ENCODE data around the gene ZNF180.
"Not testable (repeated sequence)": the region's sequence is repeated elsewhere in the genome, so short reads cannot be mapped to it uniquely, and the experiment has no call there.

The ZNF180 gene

DNA sequence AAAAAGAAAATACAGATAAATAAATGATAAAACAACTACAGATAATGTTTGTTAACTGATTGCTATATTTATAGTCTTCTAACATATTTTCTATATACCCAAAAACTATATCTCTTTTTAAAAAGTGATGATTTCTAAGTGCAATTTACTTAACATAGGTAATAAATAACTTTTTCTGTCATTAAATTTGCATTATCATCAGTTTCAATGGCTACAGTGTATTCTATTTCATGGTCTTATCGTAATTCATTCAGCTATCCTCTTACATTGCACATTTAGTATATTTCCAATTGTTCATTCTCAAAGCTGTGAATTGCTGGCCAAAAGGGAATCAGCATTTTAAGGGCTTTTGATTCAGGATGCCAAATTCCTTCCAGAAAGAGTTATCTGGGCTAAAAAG lies 3.6 kb downstream of the ZNF180 start:
- no peak for DNase-seq

DNA sequence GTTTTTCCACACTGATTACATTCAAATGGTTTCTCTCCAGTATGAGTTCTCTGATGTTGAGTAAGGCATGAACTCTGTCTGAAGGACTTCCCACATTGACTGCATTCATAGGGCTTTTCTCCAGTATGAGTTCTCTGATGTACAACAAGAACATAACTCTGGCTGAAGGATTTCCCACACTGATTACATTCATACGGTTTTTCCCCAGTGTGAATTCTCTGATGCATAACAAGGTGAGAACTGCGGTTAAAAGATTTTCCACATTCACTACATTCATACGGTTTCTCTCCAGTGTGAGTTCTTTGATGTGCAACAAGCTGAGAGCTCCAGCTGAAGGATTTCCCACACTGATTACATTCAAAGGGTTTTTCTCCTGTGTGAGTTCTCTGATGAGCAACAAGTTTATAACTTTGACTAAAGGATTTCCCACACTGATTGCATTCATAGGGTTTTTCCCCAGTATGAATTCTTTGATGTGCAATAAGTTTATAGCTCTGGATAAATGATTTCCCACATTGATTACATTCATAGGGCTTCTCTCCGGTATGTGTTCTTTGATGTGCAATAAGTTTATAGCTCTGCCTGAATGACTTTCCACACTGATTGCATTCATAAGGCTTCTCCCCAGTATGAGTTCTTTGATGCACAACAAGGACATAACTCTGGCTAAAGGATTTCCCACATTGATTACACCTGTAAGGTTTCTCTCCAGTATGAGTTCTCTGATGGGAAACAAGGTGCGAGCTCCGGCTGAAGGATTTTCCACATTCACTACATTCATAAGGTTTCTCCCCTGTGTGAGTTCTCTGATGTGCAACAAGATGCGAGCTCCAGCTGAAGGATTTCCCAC lies 23.5 kb downstream of the ZNF180 start:
- peak; percentile 2 for DNase-seq

- DNase-seq, result not testable (repeated sequence)
Observed at GRCh38 chr19:44468730-44469129, 31.6 kb downstream of the ZNF180 start.

GRCh38 chr19:44462600-44463286 lies 37.6 kb downstream of the ZNF180 start:
- not testable (repeated sequence) for DNase-seq

DNA sequence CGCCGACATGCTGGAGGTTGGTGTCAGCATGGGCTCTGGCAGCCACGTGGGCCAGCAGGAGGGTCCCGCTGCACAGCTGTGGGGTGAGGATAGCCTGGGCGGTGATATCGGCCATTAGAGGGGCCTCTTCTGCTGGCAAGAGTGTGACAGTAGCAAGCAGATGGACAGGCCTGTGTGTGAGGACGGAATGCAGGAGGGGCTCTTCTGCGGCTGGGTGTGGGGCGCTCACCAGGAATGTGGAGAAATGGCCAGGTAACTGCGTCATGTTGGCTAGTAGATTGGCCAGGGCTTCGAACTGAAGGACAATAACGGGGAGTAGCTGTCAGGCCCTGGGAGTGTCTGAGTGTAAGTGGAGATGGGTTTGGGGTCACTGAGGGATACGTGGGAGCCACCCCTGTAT lies 44.3 kb downstream of the ZNF180 start:
- not testable (repeated sequence) for DNase-seq

GRCh38 chr19:44455100-44455499 lies 45.2 kb downstream of the ZNF180 start:
- DNase-seq, result no peak

GRCh38 chr19:44452367-44452766 lies 48.0 kb downstream of the ZNF180 start:
- no peak for DNase-seq

DNA sequence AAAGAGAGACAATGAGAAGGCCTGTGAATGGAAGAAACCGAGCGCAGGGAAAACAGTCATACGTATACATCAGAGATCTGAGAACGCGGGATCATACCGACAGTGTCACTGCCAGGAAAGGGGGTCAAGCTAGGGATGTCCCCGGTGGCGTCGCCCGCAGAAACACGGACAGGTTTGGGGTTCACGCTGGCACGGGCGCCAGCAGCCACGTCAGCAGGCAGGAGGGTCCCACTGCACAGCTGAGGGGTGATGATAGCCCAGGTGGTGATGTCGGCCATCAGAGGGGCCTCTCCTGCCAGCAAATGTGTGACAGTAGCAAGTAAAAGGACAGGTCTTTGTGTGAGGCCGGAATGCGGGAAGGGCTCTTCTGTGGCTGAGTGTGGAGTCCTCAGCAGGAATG lies 48.6 kb downstream of the ZNF180 start:
- no peak for DNase-seq

- DNase-seq, result peak; percentile 29
Observed at GRCh38 chr19:44447916-44448674, 52.2 kb downstream of the ZNF180 start, which contains the start of gene ZNF229. Gene ZNF229 (minus strand): TSS chr19:44448472. CDS start chr19:44442847, 5,625 bp downstream.

GRCh38 chr19:44438441-44438840 lies 61.9 kb downstream of the ZNF180 start:
- no peak for DNase-seq

DNA sequence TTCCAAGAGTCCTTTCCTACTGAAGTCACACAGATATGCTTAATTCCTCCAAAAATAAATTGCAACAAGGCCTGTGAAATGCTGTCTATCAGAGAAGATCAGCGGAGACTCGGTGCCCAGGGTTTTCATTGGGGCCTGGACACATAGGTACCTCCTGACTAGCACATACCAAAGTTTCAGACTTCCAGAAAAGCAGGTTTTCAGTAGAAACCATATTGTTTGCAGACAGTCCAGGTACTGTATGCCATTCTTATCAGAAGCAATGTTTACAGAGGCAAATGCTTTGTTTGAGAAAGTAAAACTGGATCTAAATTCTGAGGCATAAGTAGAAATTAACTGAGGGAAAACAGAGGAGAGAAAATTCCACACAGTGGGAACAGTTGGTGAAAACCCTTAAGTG lies 64.9 kb downstream of the ZNF180 start:
- no peak for DNase-seq

GRCh38 chr19:44430956-44431355 lies 69.4 kb downstream of the ZNF180 start:
- no peak for DNase-seq
